CD14-positive monocyte (primary cell): Measurements from ENCODE around the gene GALNT10. TPM values are rescaled to one million over a fixed set of nuclear protein-coding genes. Genes with fewer than 3 reads are reported as not detected.

ENCODE experiments used
- DNase-seq, 3 donors: peaks; one replicate each; pipeline ENCODE4 v3.0.0-alpha.2; 2011 to 2022
- H2AFZ ChIP-seq: 2 replicates; pipeline ENCODE4 v1.6.0; 2012; ENCODE audit warnings: mild to moderate bottlenecking, low read depth, low read length, inconsistent platforms; ENCODE audit not compliant: insufficient read depth, poor library complexity, severe bottlenecking
- H3K27ac ChIP-seq, 2 donors: 1 replicate in 1 of 2; 2 replicates in 1 of 2; pipeline ENCODE4 v1.5.1; 2012 to 2013; ENCODE audit warnings: low read length in 2 of 2, control low read depth in 1 of 2, inconsistent platforms in 1 of 2, low read depth in 1 of 2, mild to moderate bottlenecking in 1 of 2
- H3K27me3 ChIP-seq, 2 donors: one replicate each; pipeline versions ENCODE4 v1.6.0 to v1.6.1; 2011 to 2013; ENCODE audit warnings: low read length in 2 of 2; ENCODE audit not compliant: control insufficient read depth in 2 of 2, insufficient read depth in 2 of 2
- H3K36me3 ChIP-seq, 2 donors: replicated peaks in 1 of 2; 1 replicate in 1 of 2; 2 replicates in 1 of 2; pipeline versions ENCODE4 v1.5.1 to v1.6.1; 2012 to 2013; ENCODE audit warnings: low read length in 2 of 2, control low read depth in 1 of 2, inconsistent platforms in 1 of 2, mild to moderate bottlenecking in 1 of 2; ENCODE audit not compliant: insufficient read depth in 2 of 2, control insufficient read depth in 1 of 2
- H3K4me1 ChIP-seq, 2 donors: 1 replicate in 1 of 2; 2 replicates in 1 of 2; pipeline versions ENCODE4 v1.5.1 to v1.6.1; 2012 to 2013; ENCODE audit warnings: low read length in 2 of 2, control low read depth in 1 of 2, inconsistent platforms in 1 of 2, mild to moderate bottlenecking in 1 of 2, moderate library complexity in 1 of 2; ENCODE audit not compliant: insufficient read depth in 2 of 2, control insufficient read depth in 1 of 2
- H3K4me2 ChIP-seq: replicated peaks from 2 replicates; pipeline ENCODE3; 2012; ENCODE audit warnings: low read length, moderate library complexity, mild to moderate bottlenecking; ENCODE audit not compliant: poor library complexity, severe bottlenecking; ENCODE audit errors: extremely low read depth
- H3K4me3 ChIP-seq, 3 experiments: fragments of 200-600 bp in 1 of 3; sonication (generic) in 1 of 3; replicated peaks in 1 of 3; 1 replicate in 2 of 3; 2 replicates in 1 of 3; pipeline ENCODE4 v1.5.1; 2011 to 2013; ENCODE audit warnings: low read length in 3 of 3, mild to moderate bottlenecking in 3 of 3, control low read depth in 2 of 3, low read depth in 2 of 3, inconsistent platforms in 1 of 3, moderate library complexity in 1 of 3
- H3K79me2 ChIP-seq: 2 replicates; pipeline ENCODE4 v1.6.0; 2012; ENCODE audit warnings: mild to moderate bottlenecking, control low read depth, inconsistent platforms, low read length, moderate library complexity; ENCODE audit not compliant: insufficient read depth
- H3K9ac ChIP-seq: 2 replicates; pipeline ENCODE4 v1.6.0; 2017; ENCODE audit warnings: low read length, mild to moderate bottlenecking; ENCODE audit not compliant: insufficient read depth, poor library complexity, severe bottlenecking
- H3K9me3 ChIP-seq, 2 donors: replicated peaks in 1 of 2; 1 replicate in 1 of 2; 2 replicates in 1 of 2; pipeline versions ENCODE4 v1.5.1 to v1.6.1; 2012 to 2013; ENCODE audit warnings: low read length in 2 of 2, control low read depth in 1 of 2; ENCODE audit not compliant: control insufficient read depth in 1 of 2, insufficient read depth in 1 of 2
- H4K20me1 ChIP-seq: 2 replicates; pipeline ENCODE4 v1.6.0; 2012; ENCODE audit warnings: mild to moderate bottlenecking, low read length, control low read depth, moderate library complexity; ENCODE audit not compliant: insufficient read depth
- H3K27ac Mint-ChIP-seq, 7 donors: one replicate each; pipeline ENCODE4 v1.8.0; 2020; ENCODE audit warnings: mild to moderate bottlenecking in 7 of 7, mixed read lengths in 7 of 7, moderate library complexity in 6 of 7, inconsistent platforms in 2 of 7
- H3K27me3 Mint-ChIP-seq, 3 donors: one replicate each; pipeline ENCODE4 v1.8.0; 2021 to 2022; ENCODE audit warnings: low read depth in 3 of 3, mild to moderate bottlenecking in 3 of 3, mixed read lengths in 3 of 3, moderate library complexity in 3 of 3, inconsistent platforms in 1 of 3
- H3K36me3 Mint-ChIP-seq, 2 donors: one replicate each; pipeline ENCODE4 v1.8.0; 2020; ENCODE audit warnings: mixed read lengths in 2 of 2, inconsistent platforms in 1 of 2, mild to moderate bottlenecking in 1 of 2
- H3K4me1 Mint-ChIP-seq: one replicate; pipeline ENCODE4 v1.8.0; 2020; ENCODE audit warnings: mild to moderate bottlenecking, mixed read lengths
- H3K4me3 Mint-ChIP-seq, 2 donors: one replicate each; pipeline ENCODE4 v1.8.0; 2020; ENCODE audit warnings: mild to moderate bottlenecking in 2 of 2, mixed read lengths in 2 of 2, moderate library complexity in 1 of 2
- H3K9me3 Mint-ChIP-seq, 7 donors: one replicate each; pipeline ENCODE4 v1.8.0; 2020 to 2022; ENCODE audit warnings: mixed read lengths in 7 of 7, mild to moderate bottlenecking in 6 of 7, moderate library complexity in 6 of 7, inconsistent platforms in 2 of 7
- CTCF ChIP-seq: fragments of 200-600 bp; IDR thresholded peaks from one replicate; pipeline ENCODE4 v1.8.0; 2022; ENCODE audit warnings: antibody characterized with exemption, mild to moderate bottlenecking
- WGBS: methylation state at CpG from one replicate; pipeline ENCODE4 v1.1.5; 2013; ENCODE audit warnings: missing lambda C conversion rate; ENCODE audit not compliant: insufficient coverage; 5-methylcytosine and 5-hydroxymethylcytosine counted together
- intact Hi-C, 2 donors: fragments of 100-400 bp; cut with micrococcal nuclease; formaldehyde crosslinking; loops; one replicate each; pipeline versions ENCODE4 v1.15.0 to v1.15.1; 2023
- polyA plus RNA-seq, 3 donors: library from polyadenylated mRNA; depleted of rRNA in 1 of 3; unstranded in 2 of 3; stranded (reverse) in 1 of 3; fragments of 300-500 nt in 2 of 3; fragments of >200 nt in 1 of 3; fragmentation: Illumina TruSeq in 2 of 3; gene quantifications; 1 replicate in 2 of 3; 2 replicates in 1 of 3; pipeline ENCODE4 v1.2.3, GENCODE V29; 2012 to 2021

Gene GALNT10
- polyA plus RNA-seq, 3 donors = 6.2 to 11.6 (median 7.3) TPM

- no peak overlapping the region for H3K4me2 ChIP-seq
- Mint-ChIP-seq H3K36me3 (peaks cover 9 to 18% of the 10 kb centered on the region in 2 donors), H3K4me3 (no peak overlapping the region), H3K27me3 (peaks cover 8 to 20% (median 20%) of the 10 kb centered on the region in 3 donors), H3K9me3 (no peaks in the 10 kb centered on the region), H3K27ac (no peak overlapping the region), H3K4me1 (peaks cover 10% of the 10 kb centered on the region)
- H4K20me1 ChIP-seq = peaks cover 7% of the 10 kb centered on the region
- H3K4me3 ChIP-seq = no peak overlapping the region
- peaks cover 3 to 16% of the 10 kb centered on the region in 2 donors for H3K4me1 ChIP-seq
- H3K36me3 ChIP-seq = peaks cover 2 to 20% of the 10 kb centered on the region in 2 donors
- H3K27ac ChIP-seq = no peak overlapping the region
- no peak for TF ChIP-seq CTCF
- H3K9ac ChIP-seq = no peak overlapping the region
- 67% methylated on average over 1 of the region's 1 CpG for WGBS
- peaks cover 2 to 9% of the 10 kb centered on the region in 2 donors for H3K27me3 ChIP-seq
- no peak for DNase-seq
- no peak overlapping the region for H2AFZ ChIP-seq
- no peaks in the 10 kb centered on the region for H3K9me3 ChIP-seq
- intact Hi-C loops = loop anchor here in 1 of 2 donors (10.0 kb wide), 1 partner anchor 180 kb away; no protein-coding TSS in a partner anchor
- H3K79me2 ChIP-seq = no peaks in the 10 kb centered on the region
Observed at GRCh38 chr5:154464438-154464837, 273.9 kb downstream of the GALNT10 start.

GRCh38 chr5:154465169-154465568, 274.6 kb downstream of the GALNT10 start:
- peaks cover 9 to 17% of the 10 kb centered on the region in 2 donors for H3K36me3 Mint-ChIP-seq
- Histone ChIP-seq H3K79me2 (no peaks in the 10 kb centered on the region), H2AFZ (no peak overlapping the region), H3K27me3 (peaks cover 6 to 15% of the 10 kb centered on the region in 2 donors), H3K4me2 (no peak overlapping the region), H3K9me3 (no peaks in the 10 kb centered on the region), H3K27ac (no peak overlapping the region), H3K36me3 (peaks cover 0 to 13% of the 10 kb centered on the region in 2 donors), H3K4me1 (peaks cover 3 to 16% of the 10 kb centered on the region in 2 donors), H3K9ac (no peak overlapping the region), H4K20me1 (peaks cover 5% of the 10 kb centered on the region), H3K4me3 (no peak overlapping the region)
- intact Hi-C loops = loop anchor here in 1 of 2 donors (10.0 kb wide), 1 partner anchor 180 kb away; no protein-coding TSS in a partner anchor
- no peaks in the 10 kb centered on the region for H3K9me3 Mint-ChIP-seq
- no peak for TF ChIP-seq CTCF
- peaks cover 10% of the 10 kb centered on the region for H3K4me1 Mint-ChIP-seq
- no peak overlapping the region for H3K4me3 Mint-ChIP-seq
- DNase-seq = peak; percentile 59 to 84 (median 83)
- peak overlapping the region in 1 of 7 donors; percentile 30 for H3K27ac Mint-ChIP-seq
- H3K27me3 Mint-ChIP-seq = peaks cover 13 to 26% (median 25%) of the 10 kb centered on the region in 3 donors
- no CpG with 5 or more reads among the region's 6 CpGs for WGBS
